Neural cell (in vitro differentiated cells): ENCODE measurements around the gene PRKCZ. TPM values are rescaled to one million over a fixed set of nuclear protein-coding genes. Genes with fewer than 3 reads are reported as not detected.

ENCODE experiments used
- H2AFZ ChIP-seq: fragments of 200-600, 300-800 bp; sonication (generic), shearing (Covaris generic); 2 replicates; pipeline ENCODE4 v1.6.0; 2014; ENCODE audit warnings: low read depth, mild to moderate bottlenecking, antibody characterized with exemption, low read length, moderate library complexity
- H3F3A ChIP-seq: fragments of 200-600 bp; shearing (Covaris generic); 2 replicates; pipeline ENCODE4 v1.6.1; 2016; ENCODE audit warnings: mild to moderate bottlenecking, moderate library complexity, mixed read lengths, antibody characterized with exemption, low read length; ENCODE audit not compliant: insufficient read depth, poor library complexity, severe bottlenecking
- H3K27ac ChIP-seq: fragments of 200-600, 300-800 bp; sonication (generic), shearing (Covaris generic); 2 replicates; pipeline ENCODE4 v1.5.1; 2014; ENCODE audit warnings: mild to moderate bottlenecking, low read length, moderate library complexity
- H3K27me3 ChIP-seq: fragments of 300-800, 200-600 bp; sonication (generic), shearing (Covaris generic); 2 replicates; pipeline ENCODE4 v1.6.0; 2014; ENCODE audit warnings: mild to moderate bottlenecking, low read depth, low read length, moderate library complexity; ENCODE audit not compliant: insufficient read depth
- H3K36me3 ChIP-seq: fragments of 300-800, 200-600 bp; sonication (generic), shearing (Covaris generic); 2 replicates; pipeline ENCODE4 v1.5.1; 2014; ENCODE audit warnings: mild to moderate bottlenecking, antibody characterized with exemption, low read length, moderate library complexity; ENCODE audit not compliant: insufficient read depth
- H3K4me2 ChIP-seq: fragments of 300-800, 200-600 bp; sonication (generic), shearing (Covaris generic); 2 replicates; pipeline ENCODE4 v1.6.0; 2014; ENCODE audit warnings: mild to moderate bottlenecking, low read length
- H3K4me3 ChIP-seq: fragments of 300-800, 200-600 bp; sonication (generic), shearing (Covaris generic); 2 replicates; pipeline ENCODE4 v1.5.1; 2014; ENCODE audit warnings: mild to moderate bottlenecking, low read length, moderate library complexity
- H3K79me2 ChIP-seq: fragments of 200-600 bp; shearing (Covaris generic); replicated peaks from 2 replicates; pipeline ENCODE4 v1.6.0; 2014; ENCODE audit warnings: mild to moderate bottlenecking, low read length, moderate library complexity; ENCODE audit not compliant: insufficient read depth
- H3K9ac ChIP-seq: fragments of 300-800, 200-600 bp; sonication (generic), shearing (Covaris generic); 2 replicates; pipeline ENCODE4 v1.6.1; 2016; ENCODE audit warnings: mild to moderate bottlenecking, low read length, mixed read lengths
- H3K9me2 ChIP-seq: fragments of 200-600 bp; shearing (Covaris generic); 2 replicates; pipeline ENCODE4 v1.6.1; 2016; ENCODE audit warnings: mild to moderate bottlenecking, low read length, mixed read lengths; ENCODE audit not compliant: insufficient read depth
- H3K9me3 ChIP-seq: fragments of 200-600, 300-800 bp; sonication (generic), shearing (Covaris generic); 2 replicates; pipeline ENCODE4 v1.6.1; 2016; ENCODE audit warnings: mild to moderate bottlenecking, mixed run types, low read length, moderate library complexity, mixed read lengths
- H4K20me1 ChIP-seq: fragments of 200-600 bp; shearing (Covaris generic); 2 replicates; pipeline ENCODE4 v1.6.1; 2016; ENCODE audit warnings: mild to moderate bottlenecking, mixed run types; ENCODE audit not compliant: insufficient read depth
- EP300 ChIP-seq: fragments of 450-650 bp; conservative IDR thresholded peaks from 2 replicates; pipeline ENCODE4 v1.6.1; 2014; ENCODE audit warnings: antibody characterized with exemption, mild to moderate bottlenecking, moderate library complexity; ENCODE audit not compliant: poor library complexity, severe bottlenecking
- EZH2 ChIP-seq: fragments of 200-600, 300-800 bp; shearing (Covaris generic), sonication (generic); IDR thresholded peaks from 2 replicates; pipeline ENCODE4 v1.6.1; 2014; ENCODE audit warnings: antibody characterized with exemption, low read length, borderline replicate concordance, mild to moderate bottlenecking; ENCODE audit not compliant: insufficient read depth, poor library complexity, severe bottlenecking
- MXI1 ChIP-seq: fragments of 450-650 bp; conservative IDR thresholded peaks from 2 replicates; pipeline ENCODE4 v1.6.1; 2014; ENCODE audit warnings: antibody characterized with exemption, mild to moderate bottlenecking; ENCODE audit not compliant: poor library complexity, severe bottlenecking
- POLR2AphosphoS5 ChIP-seq: IDR thresholded peaks from 2 replicates; pipeline ENCODE4 v1.6.1; 2012
- RAD21 ChIP-seq: fragments of 450-650 bp; conservative IDR thresholded peaks from 2 replicates; pipeline ENCODE4 v1.6.1; 2014; ENCODE audit warnings: antibody characterized with exemption, mild to moderate bottlenecking, moderate library complexity
- SMC3 ChIP-seq: fragments of 450-650 bp; conservative IDR thresholded peaks from 2 replicates; pipeline ENCODE4 v1.6.1; 2014; ENCODE audit warnings: antibody characterized with exemption, mild to moderate bottlenecking, moderate library complexity; ENCODE audit not compliant: poor library complexity
- TAF1 ChIP-seq: IDR thresholded peaks from 2 replicates; pipeline ENCODE4 v1.6.1; 2012; ENCODE audit warnings: low read depth
- polyA plus RNA-seq: library from polyadenylated mRNA; depleted of rRNA; stranded (reverse); fragments of >200 nt; gene quantifications from 2 replicates; pipeline ENCODE4 v1.2.3, GENCODE V29; 2014
- TF ChIP-seq, protein P1 (sequence below): fragments of 450-650 bp; IDR thresholded peaks from 2 replicates; pipeline ENCODE4 v1.5.1; 2014; ENCODE audit warnings: antibody characterized with exemption, mild to moderate bottlenecking, moderate library complexity; ENCODE audit not compliant: poor library complexity, severe bottlenecking
- TF ChIP-seq, protein P2 (sequence below): IDR thresholded peaks from 2 replicates; pipeline ENCODE4 v1.6.1; 2012; ENCODE audit warnings: borderline replicate concordance

PRKCZ gene
- polyA plus RNA-seq, 1 donor from 2014 or later, result 54.9 TPM

DNA sequence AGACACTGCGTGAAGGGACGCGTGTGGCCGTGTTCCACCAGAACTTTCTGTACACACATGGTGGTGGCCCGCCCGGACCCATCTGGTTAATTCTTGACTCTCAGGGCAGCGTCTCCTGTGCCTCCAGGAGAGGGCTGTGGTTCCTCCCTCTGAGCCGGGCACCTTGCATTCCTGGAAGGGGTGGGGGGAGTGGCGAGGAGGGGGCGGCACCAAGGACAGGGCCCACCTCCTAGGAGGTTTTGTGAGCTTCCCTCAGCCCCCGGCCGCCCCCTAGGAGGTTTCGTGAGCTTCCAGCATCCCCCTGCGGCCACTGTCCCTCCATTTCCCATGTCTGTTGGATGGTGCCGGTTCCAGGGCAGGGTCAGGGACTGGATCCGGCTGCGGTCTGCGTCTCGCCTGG, 115.4 kb downstream of the PRKCZ start:
- TF ChIP-seq, protein P1, sequence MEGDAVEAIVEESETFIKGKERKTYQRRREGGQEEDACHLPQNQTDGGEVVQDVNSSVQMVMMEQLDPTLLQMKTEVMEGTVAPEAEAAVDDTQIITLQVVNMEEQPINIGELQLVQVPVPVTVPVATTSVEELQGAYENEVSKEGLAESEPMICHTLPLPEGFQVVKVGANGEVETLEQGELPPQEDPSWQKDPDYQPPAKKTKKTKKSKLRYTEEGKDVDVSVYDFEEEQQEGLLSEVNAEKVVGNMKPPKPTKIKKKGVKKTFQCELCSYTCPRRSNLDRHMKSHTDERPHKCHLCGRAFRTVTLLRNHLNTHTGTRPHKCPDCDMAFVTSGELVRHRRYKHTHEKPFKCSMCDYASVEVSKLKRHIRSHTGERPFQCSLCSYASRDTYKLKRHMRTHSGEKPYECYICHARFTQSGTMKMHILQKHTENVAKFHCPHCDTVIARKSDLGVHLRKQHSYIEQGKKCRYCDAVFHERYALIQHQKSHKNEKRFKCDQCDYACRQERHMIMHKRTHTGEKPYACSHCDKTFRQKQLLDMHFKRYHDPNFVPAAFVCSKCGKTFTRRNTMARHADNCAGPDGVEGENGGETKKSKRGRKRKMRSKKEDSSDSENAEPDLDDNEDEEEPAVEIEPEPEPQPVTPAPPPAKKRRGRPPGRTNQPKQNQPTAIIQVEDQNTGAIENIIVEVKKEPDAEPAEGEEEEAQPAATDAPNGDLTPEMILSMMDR, result no peak
- TF ChIP-seq EP300 (no peak), EZH2 (no peak), TAF1 (no peak), POLR2AphosphoS5 (no peak), MXI1 (no peak), SMC3 (no peak), RAD21 (no peak)
- TF ChIP-seq, protein P2, sequence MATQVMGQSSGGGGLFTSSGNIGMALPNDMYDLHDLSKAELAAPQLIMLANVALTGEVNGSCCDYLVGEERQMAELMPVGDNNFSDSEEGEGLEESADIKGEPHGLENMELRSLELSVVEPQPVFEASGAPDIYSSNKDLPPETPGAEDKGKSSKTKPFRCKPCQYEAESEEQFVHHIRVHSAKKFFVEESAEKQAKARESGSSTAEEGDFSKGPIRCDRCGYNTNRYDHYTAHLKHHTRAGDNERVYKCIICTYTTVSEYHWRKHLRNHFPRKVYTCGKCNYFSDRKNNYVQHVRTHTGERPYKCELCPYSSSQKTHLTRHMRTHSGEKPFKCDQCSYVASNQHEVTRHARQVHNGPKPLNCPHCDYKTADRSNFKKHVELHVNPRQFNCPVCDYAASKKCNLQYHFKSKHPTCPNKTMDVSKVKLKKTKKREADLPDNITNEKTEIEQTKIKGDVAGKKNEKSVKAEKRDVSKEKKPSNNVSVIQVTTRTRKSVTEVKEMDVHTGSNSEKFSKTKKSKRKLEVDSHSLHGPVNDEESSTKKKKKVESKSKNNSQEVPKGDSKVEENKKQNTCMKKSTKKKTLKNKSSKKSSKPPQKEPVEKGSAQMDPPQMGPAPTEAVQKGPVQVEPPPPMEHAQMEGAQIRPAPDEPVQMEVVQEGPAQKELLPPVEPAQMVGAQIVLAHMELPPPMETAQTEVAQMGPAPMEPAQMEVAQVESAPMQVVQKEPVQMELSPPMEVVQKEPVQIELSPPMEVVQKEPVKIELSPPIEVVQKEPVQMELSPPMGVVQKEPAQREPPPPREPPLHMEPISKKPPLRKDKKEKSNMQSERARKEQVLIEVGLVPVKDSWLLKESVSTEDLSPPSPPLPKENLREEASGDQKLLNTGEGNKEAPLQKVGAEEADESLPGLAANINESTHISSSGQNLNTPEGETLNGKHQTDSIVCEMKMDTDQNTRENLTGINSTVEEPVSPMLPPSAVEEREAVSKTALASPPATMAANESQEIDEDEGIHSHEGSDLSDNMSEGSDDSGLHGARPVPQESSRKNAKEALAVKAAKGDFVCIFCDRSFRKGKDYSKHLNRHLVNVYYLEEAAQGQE, result no peak
- Histone ChIP-seq H3K36me3 (no peaks in the 10 kb centered on the region), H3K9ac (no peak overlapping the region), H3K27ac (no peak overlapping the region), H3K4me2 (no peak overlapping the region), H3K79me2 (no peaks in the 10 kb centered on the region), H2AFZ (no peak overlapping the region), H3K9me3 (no peaks in the 10 kb centered on the region), H4K20me1 (no peaks in the 10 kb centered on the region), H3K9me2 (no peaks in the 10 kb centered on the region), H3K27me3 (no peaks in the 10 kb centered on the region), H3K4me3 (no peak overlapping the region), H3F3A (no peaks in the 10 kb centered on the region)

DNA sequence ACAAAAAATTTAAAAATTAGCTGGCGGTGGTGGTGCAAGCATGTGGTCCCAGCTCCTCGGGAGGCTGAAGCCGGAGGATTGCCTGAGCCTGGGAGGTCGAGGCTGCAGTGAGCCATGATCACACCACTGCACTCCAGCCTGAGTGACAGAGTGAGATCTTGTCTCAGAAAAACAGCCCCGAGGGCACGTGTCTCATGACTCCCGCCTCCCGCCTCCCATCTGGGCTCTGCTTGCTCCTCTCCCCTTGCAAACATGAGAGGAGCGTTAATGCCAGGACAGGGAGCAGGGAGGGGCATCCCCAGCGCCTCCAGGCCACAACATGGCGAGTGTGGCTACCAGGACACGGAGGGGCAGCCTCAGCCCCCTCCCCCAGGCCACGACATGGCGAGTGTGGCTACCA, 116.0 kb downstream of the PRKCZ start:
- Histone ChIP-seq H2AFZ (no peak overlapping the region), H3K9me3 (no peaks in the 10 kb centered on the region), H3K9ac (no peak overlapping the region), H3K27me3 (no peaks in the 10 kb centered on the region), H3K4me3 (no peak overlapping the region), H3K79me2 (no peaks in the 10 kb centered on the region), H3F3A (no peaks in the 10 kb centered on the region), H3K4me2 (no peak overlapping the region), H3K9me2 (no peaks in the 10 kb centered on the region), H3K36me3 (no peaks in the 10 kb centered on the region), H3K27ac (no peak overlapping the region), H4K20me1 (no peaks in the 10 kb centered on the region)
- TF ChIP-seq RAD21, result no peak
- TF ChIP-seq TAF1, result no peak
- no peak for TF ChIP-seq SMC3
- TF ChIP-seq EP300, result no peak
- TF ChIP-seq, protein P2, result no peak
- no peak for TF ChIP-seq MXI1
- TF ChIP-seq EZH2, result no peak
- TF ChIP-seq, protein P1, result no peak
- no peak for TF ChIP-seq POLR2AphosphoS5
